ENCODE results near the gene C1QC. TPM values are rescaled to one million over a fixed set of nuclear protein-coding genes. Genes with fewer than 3 reads are reported as not detected.

Gene C1QC
- total RNA-seq, 4 donors from 2014 or later = 23.0 to 395 (median 169) TPM

- Histone ChIP-seq H3K4me1 (no peaks in the 10 kb centered on the region), H3K9me3 (no peaks in the 10 kb centered on the region), H3K27me3 (peaks cover 99% of the 10 kb centered on the region), H3K4me3 (no peak overlapping the region), H3K36me3 (no peaks in the 10 kb centered on the region), H3K27ac (no peak overlapping the region)
- TF ChIP-seq POLR2A (IDR thresholded peaks at IDR 0.05) (no peak), CTCF (IDR thresholded peaks at IDR 0.05) (no peak), EP300 (IDR thresholded peaks at IDR 0.05) (no peak), POLR2AphosphoS5 (IDR thresholded peaks at IDR 0.05) (no peak)
- no peak for ATAC-seq
- WGBS, 2 donors (ENCODE audit: low coverage in 1 of 2) = 30% methylated on average over 4 of the region's 11 CpGs; no CpG with 5 or more reads in 1 of the 2 donors
These were observed 26.9 kb upstream of the C1QC start for GRCh38 chr1:22616571-22616970.

GRCh38 chr1:22618056-22618455 lies 25.4 kb upstream of the C1QC start:
- H3K9me3 ChIP-seq = no peaks in the 10 kb centered on the region
- H3K36me3 ChIP-seq = no peaks in the 10 kb centered on the region
- TF ChIP-seq EP300 (IDR thresholded peaks at IDR 0.05) = no peak
- TF ChIP-seq POLR2AphosphoS5 (IDR thresholded peaks at IDR 0.05) = no peak
- no peak for TF ChIP-seq POLR2A (IDR thresholded peaks at IDR 0.05)
- TF ChIP-seq CTCF (IDR thresholded peaks at IDR 0.05) = no peak
- WGBS, 2 donors (ENCODE audit: low coverage in 1 of 2) = no CpG with 5 or more reads among the region's 16 CpGs
- peaks cover 99% of the 10 kb centered on the region for H3K27me3 ChIP-seq
- no peak for ATAC-seq
- no peak overlapping the region for H3K27ac ChIP-seq
- no peaks in the 10 kb centered on the region for H3K4me1 ChIP-seq
- H3K4me3 ChIP-seq = no peak overlapping the region

GRCh38 chr1:22619252-22619651 lies 24.2 kb upstream of the C1QC start:
- ATAC-seq = no peak
- Histone ChIP-seq H3K4me3 (no peak overlapping the region), H3K9me3 (no peaks in the 10 kb centered on the region), H3K36me3 (no peaks in the 10 kb centered on the region), H3K27ac (no peak overlapping the region), H3K27me3 (peaks cover 99% of the 10 kb centered on the region), H3K4me1 (no peaks in the 10 kb centered on the region)
- TF ChIP-seq EP300 (IDR thresholded peaks at IDR 0.05) (no peak), POLR2A (IDR thresholded peaks at IDR 0.05) (no peak)
- WGBS, 2 donors (ENCODE audit: low coverage in 1 of 2) = 72 to 73% methylated on average over 3 to 6 of the region's 7 CpGs

- Histone ChIP-seq H3K4me1 (no peaks in the 10 kb centered on the region), H3K27ac (no peak overlapping the region), H3K9me3 (no peaks in the 10 kb centered on the region), H3K27me3 (peaks cover 99% of the 10 kb centered on the region), H3K36me3 (no peaks in the 10 kb centered on the region), H3K4me3 (no peak overlapping the region)
- 36% methylated on average over 10 of the region's 12 CpGs; no CpG with 5 or more reads in 1 of the 2 donors for WGBS, 2 donors (ENCODE audit: low coverage in 1 of 2)
- no peak for TF ChIP-seq CTCF (IDR thresholded peaks at IDR 0.05)
- no peak for TF ChIP-seq EP300 (IDR thresholded peaks at IDR 0.05)
- no peak for TF ChIP-seq POLR2AphosphoS5 (IDR thresholded peaks at IDR 0.05)
- TF ChIP-seq POLR2A (IDR thresholded peaks at IDR 0.05) = no peak
- ATAC-seq = no peak
These were observed 23.6 kb upstream of the C1QC start for GRCh38 chr1:22619798-22620197.

GRCh38 chr1:22621761-22622160 lies 21.7 kb upstream of the C1QC start:
- Histone ChIP-seq H3K27ac (no peak overlapping the region), H3K36me3 (no peaks in the 10 kb centered on the region), H3K27me3 (peaks cover 99% of the 10 kb centered on the region), H3K4me1 (no peaks in the 10 kb centered on the region), H3K4me3 (no peak overlapping the region), H3K9me3 (no peaks in the 10 kb centered on the region)
- ATAC-seq = no peak
- no CpG with 5 or more reads among the region's 4 CpGs for WGBS, 2 donors (ENCODE audit: low coverage in 1 of 2)
- TF ChIP-seq POLR2AphosphoS5 (IDR thresholded peaks at IDR 0.05) (no peak), EP300 (IDR thresholded peaks at IDR 0.05) (no peak), CTCF (IDR thresholded peaks at IDR 0.05) (no peak), POLR2A (IDR thresholded peaks at IDR 0.05) (no peak)
